Neural cell (in vitro differentiated cells): ENCODE data around the gene PPFIA4. TPM values are rescaled to one million over a fixed set of nuclear protein-coding genes. Genes with fewer than 3 reads are reported as not detected.

Source experiments
- H2AFZ ChIP-seq: fragments of 200-600, 300-800 bp; sonication (generic), shearing (Covaris generic); 2 replicates; pipeline ENCODE4 v1.6.0; 2014; ENCODE audit warnings: low read depth, mild to moderate bottlenecking, antibody characterized with exemption, low read length, moderate library complexity
- H3F3A ChIP-seq: fragments of 200-600 bp; shearing (Covaris generic); 2 replicates; pipeline ENCODE4 v1.6.1; 2016; ENCODE audit warnings: mild to moderate bottlenecking, moderate library complexity, mixed read lengths, antibody characterized with exemption, low read length; ENCODE audit not compliant: insufficient read depth, poor library complexity, severe bottlenecking
- H3K27ac ChIP-seq: fragments of 200-600, 300-800 bp; sonication (generic), shearing (Covaris generic); 2 replicates; pipeline ENCODE4 v1.5.1; 2014; ENCODE audit warnings: mild to moderate bottlenecking, low read length, moderate library complexity
- H3K27me3 ChIP-seq: fragments of 300-800, 200-600 bp; sonication (generic), shearing (Covaris generic); 2 replicates; pipeline ENCODE4 v1.6.0; 2014; ENCODE audit warnings: mild to moderate bottlenecking, low read depth, low read length, moderate library complexity; ENCODE audit not compliant: insufficient read depth
- H3K36me3 ChIP-seq: fragments of 300-800, 200-600 bp; sonication (generic), shearing (Covaris generic); 2 replicates; pipeline ENCODE4 v1.5.1; 2014; ENCODE audit warnings: mild to moderate bottlenecking, antibody characterized with exemption, low read length, moderate library complexity; ENCODE audit not compliant: insufficient read depth
- H3K4me2 ChIP-seq: fragments of 300-800, 200-600 bp; sonication (generic), shearing (Covaris generic); 2 replicates; pipeline ENCODE4 v1.6.0; 2014; ENCODE audit warnings: mild to moderate bottlenecking, low read length
- H3K4me3 ChIP-seq: fragments of 300-800, 200-600 bp; sonication (generic), shearing (Covaris generic); 2 replicates; pipeline ENCODE4 v1.5.1; 2014; ENCODE audit warnings: mild to moderate bottlenecking, low read length, moderate library complexity
- H3K79me2 ChIP-seq: fragments of 200-600 bp; shearing (Covaris generic); replicated peaks from 2 replicates; pipeline ENCODE4 v1.6.0; 2014; ENCODE audit warnings: mild to moderate bottlenecking, low read length, moderate library complexity; ENCODE audit not compliant: insufficient read depth
- H3K9ac ChIP-seq: fragments of 300-800, 200-600 bp; sonication (generic), shearing (Covaris generic); 2 replicates; pipeline ENCODE4 v1.6.1; 2016; ENCODE audit warnings: mild to moderate bottlenecking, low read length, mixed read lengths
- H3K9me2 ChIP-seq: fragments of 200-600 bp; shearing (Covaris generic); 2 replicates; pipeline ENCODE4 v1.6.1; 2016; ENCODE audit warnings: mild to moderate bottlenecking, low read length, mixed read lengths; ENCODE audit not compliant: insufficient read depth
- H3K9me3 ChIP-seq: fragments of 200-600, 300-800 bp; sonication (generic), shearing (Covaris generic); 2 replicates; pipeline ENCODE4 v1.6.1; 2016; ENCODE audit warnings: mild to moderate bottlenecking, mixed run types, low read length, moderate library complexity, mixed read lengths
- H4K20me1 ChIP-seq: fragments of 200-600 bp; shearing (Covaris generic); 2 replicates; pipeline ENCODE4 v1.6.1; 2016; ENCODE audit warnings: mild to moderate bottlenecking, mixed run types; ENCODE audit not compliant: insufficient read depth
- CTCF ChIP-seq: fragments of 450-650 bp; IDR thresholded peaks from 2 replicates; pipeline ENCODE4 v1.5.1; 2014; ENCODE audit warnings: antibody characterized with exemption, mild to moderate bottlenecking, moderate library complexity; ENCODE audit not compliant: poor library complexity, severe bottlenecking
- EP300 ChIP-seq: fragments of 450-650 bp; conservative IDR thresholded peaks from 2 replicates; pipeline ENCODE4 v1.6.1; 2014; ENCODE audit warnings: antibody characterized with exemption, mild to moderate bottlenecking, moderate library complexity; ENCODE audit not compliant: poor library complexity, severe bottlenecking
- EZH2 ChIP-seq: fragments of 200-600, 300-800 bp; shearing (Covaris generic), sonication (generic); IDR thresholded peaks from 2 replicates; pipeline ENCODE4 v1.6.1; 2014; ENCODE audit warnings: antibody characterized with exemption, low read length, borderline replicate concordance, mild to moderate bottlenecking; ENCODE audit not compliant: insufficient read depth, poor library complexity, severe bottlenecking
- MXI1 ChIP-seq: fragments of 450-650 bp; conservative IDR thresholded peaks from 2 replicates; pipeline ENCODE4 v1.6.1; 2014; ENCODE audit warnings: antibody characterized with exemption, mild to moderate bottlenecking; ENCODE audit not compliant: poor library complexity, severe bottlenecking
- POLR2AphosphoS5 ChIP-seq: IDR thresholded peaks from 2 replicates; pipeline ENCODE4 v1.6.1; 2012
- RAD21 ChIP-seq: fragments of 450-650 bp; conservative IDR thresholded peaks from 2 replicates; pipeline ENCODE4 v1.6.1; 2014; ENCODE audit warnings: antibody characterized with exemption, mild to moderate bottlenecking, moderate library complexity
- REST ChIP-seq: IDR thresholded peaks from 2 replicates; pipeline ENCODE4 v1.6.1; 2012; ENCODE audit warnings: borderline replicate concordance
- SMC3 ChIP-seq: fragments of 450-650 bp; conservative IDR thresholded peaks from 2 replicates; pipeline ENCODE4 v1.6.1; 2014; ENCODE audit warnings: antibody characterized with exemption, mild to moderate bottlenecking, moderate library complexity; ENCODE audit not compliant: poor library complexity
- TAF1 ChIP-seq: IDR thresholded peaks from 2 replicates; pipeline ENCODE4 v1.6.1; 2012; ENCODE audit warnings: low read depth
- polyA plus RNA-seq: library from polyadenylated mRNA; depleted of rRNA; stranded (reverse); fragments of >200 nt; gene quantifications from 2 replicates; pipeline ENCODE4 v1.2.3, GENCODE V29; 2014

The PPFIA4 gene
- polyA plus RNA-seq, 1 donor from 2014 or later: 1.6 TPM

- no peaks in the 10 kb centered on the region for H3K9me3 ChIP-seq
- no peaks in the 10 kb centered on the region for H4K20me1 ChIP-seq
- no peaks in the 10 kb centered on the region for H3F3A ChIP-seq
- H2AFZ ChIP-seq: no peak overlapping the region
- no peaks in the 10 kb centered on the region for H3K27me3 ChIP-seq
- H3K79me2 ChIP-seq: no peaks in the 10 kb centered on the region
- no peak for TF ChIP-seq RAD21
- no peak for TF ChIP-seq POLR2AphosphoS5
- TF ChIP-seq EP300: no peak
- no peak for TF ChIP-seq EZH2
- no peak for TF ChIP-seq SMC3
- TF ChIP-seq TAF1: no peak
- TF ChIP-seq MXI1: no peak
- TF ChIP-seq REST: no peak
- no peak for TF ChIP-seq CTCF
- no peaks in the 10 kb centered on the region for H3K9me2 ChIP-seq
- no peak overlapping the region for H3K4me3 ChIP-seq
- H3K27ac ChIP-seq: no peak overlapping the region
- H3K4me2 ChIP-seq: no peak overlapping the region
- no peak overlapping the region for H3K9ac ChIP-seq
- H3K36me3 ChIP-seq: no peaks in the 10 kb centered on the region
Measured at GRCh38 chr1:203083463-203083921, 57.2 kb downstream of the PPFIA4 start.

GRCh38 chr1:203084588-203085527 lies 58.6 kb downstream of the PPFIA4 start:
- H3K27ac ChIP-seq: no peak overlapping the region
- no peak overlapping the region for H3K4me3 ChIP-seq
- H3F3A ChIP-seq: no peaks in the 10 kb centered on the region
- H4K20me1 ChIP-seq: no peaks in the 10 kb centered on the region
- no peak for TF ChIP-seq POLR2AphosphoS5
- TF ChIP-seq EZH2: no peak
- TF ChIP-seq TAF1: no peak
- no peak for TF ChIP-seq REST
- TF ChIP-seq EP300: no peak
- TF ChIP-seq RAD21: no peak
- TF ChIP-seq SMC3: no peak
- no peak for TF ChIP-seq MXI1
- TF ChIP-seq CTCF: no peak
- no peaks in the 10 kb centered on the region for H3K9me2 ChIP-seq
- H3K27me3 ChIP-seq: no peaks in the 10 kb centered on the region
- H3K36me3 ChIP-seq: no peaks in the 10 kb centered on the region
- no peak overlapping the region for H3K9ac ChIP-seq
- H3K9me3 ChIP-seq: no peaks in the 10 kb centered on the region
- no peak overlapping the region for H2AFZ ChIP-seq
- no peaks in the 10 kb centered on the region for H3K79me2 ChIP-seq
- no peak overlapping the region for H3K4me2 ChIP-seq
